ENCODE data around the gene PBX1. TPM values are rescaled to one million over a fixed set of nuclear protein-coding genes. Genes with fewer than 3 reads are reported as not detected.

PBX1 gene
- total RNA-seq, 1 experiment from 2014 or later, result 102 TPM

DNA sequence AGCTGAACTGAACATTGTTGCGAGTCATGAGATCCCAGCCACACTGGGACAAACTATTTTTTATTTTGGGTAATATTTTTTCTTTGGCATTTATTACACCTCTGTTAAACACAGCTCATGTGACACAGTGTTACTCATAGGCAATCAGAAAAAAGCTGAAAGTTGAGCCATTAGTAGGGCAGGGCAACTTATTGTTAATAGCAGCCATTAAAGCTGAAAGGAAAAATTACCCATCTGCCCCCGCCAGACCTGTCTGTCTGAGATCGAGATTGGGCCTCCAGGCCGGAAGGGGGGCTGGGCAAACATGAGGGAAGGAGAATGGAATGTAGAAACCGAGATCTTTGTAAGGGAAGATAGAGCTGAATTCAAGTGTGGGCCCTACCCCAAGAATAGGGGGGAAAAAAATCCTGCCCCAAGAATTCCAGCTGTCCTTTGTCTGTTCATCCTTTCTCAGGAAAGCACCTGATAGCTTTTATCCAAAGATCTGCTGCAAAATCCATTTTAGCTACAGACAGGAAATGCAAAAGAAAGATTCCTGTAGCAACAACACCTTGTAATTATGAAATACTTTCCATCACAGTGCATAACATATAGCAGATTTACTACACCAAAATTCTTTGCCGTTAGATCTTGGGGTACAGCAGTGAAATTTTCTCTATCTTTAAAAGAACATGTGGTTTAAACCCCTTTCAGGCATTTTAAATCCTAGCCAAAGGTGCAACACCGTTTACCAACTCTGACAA is 212.8 kb downstream of the PBX1 start:
- TF ChIP-seq OVOL2 (CRISPR knock-in tag; IDR thresholded peaks at IDR 0.05; ENCODE audit: borderline replicate concordance) (no peak), ZNF219 (CRISPR knock-in tag; IDR thresholded peaks at IDR 0.05; ENCODE audit: borderline replicate concordance) (no peak), MYBL2 (CRISPR knock-in tag; IDR thresholded peaks at IDR 0.05) (no peak), ZNF121 (CRISPR knock-in tag; IDR thresholded peaks at IDR 0.05) (no peak), ZNF671 (CRISPR knock-in tag; IDR thresholded peaks at IDR 0.05) (no peak)
- TF ChIP-seq, protein P1, sequence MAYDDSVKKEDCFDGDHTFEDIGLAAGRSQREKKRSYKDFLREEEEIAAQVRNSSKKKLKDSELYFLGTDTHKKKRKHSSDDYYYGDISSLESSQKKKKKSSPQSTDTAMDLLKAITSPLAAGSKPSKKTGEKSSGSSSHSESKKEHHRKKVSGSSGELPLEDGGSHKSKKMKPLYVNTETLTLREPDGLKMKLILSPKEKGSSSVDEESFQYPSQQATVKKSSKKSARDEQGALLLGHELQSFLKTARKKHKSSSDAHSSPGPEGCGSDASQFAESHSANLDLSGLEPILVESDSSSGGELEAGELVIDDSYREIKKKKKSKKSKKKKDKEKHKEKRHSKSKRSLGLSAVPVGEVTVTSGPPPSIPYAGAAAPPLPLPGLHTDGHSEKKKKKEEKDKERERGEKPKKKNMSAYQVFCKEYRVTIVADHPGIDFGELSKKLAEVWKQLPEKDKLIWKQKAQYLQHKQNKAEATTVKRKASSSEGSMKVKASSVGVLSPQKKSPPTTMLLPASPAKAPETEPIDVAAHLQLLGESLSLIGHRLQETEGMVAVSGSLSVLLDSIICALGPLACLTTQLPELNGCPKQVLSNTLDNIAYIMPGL (CRISPR knock-in tag; IDR thresholded peaks at IDR 0.05), result no peak
- TF ChIP-seq, protein P2, sequence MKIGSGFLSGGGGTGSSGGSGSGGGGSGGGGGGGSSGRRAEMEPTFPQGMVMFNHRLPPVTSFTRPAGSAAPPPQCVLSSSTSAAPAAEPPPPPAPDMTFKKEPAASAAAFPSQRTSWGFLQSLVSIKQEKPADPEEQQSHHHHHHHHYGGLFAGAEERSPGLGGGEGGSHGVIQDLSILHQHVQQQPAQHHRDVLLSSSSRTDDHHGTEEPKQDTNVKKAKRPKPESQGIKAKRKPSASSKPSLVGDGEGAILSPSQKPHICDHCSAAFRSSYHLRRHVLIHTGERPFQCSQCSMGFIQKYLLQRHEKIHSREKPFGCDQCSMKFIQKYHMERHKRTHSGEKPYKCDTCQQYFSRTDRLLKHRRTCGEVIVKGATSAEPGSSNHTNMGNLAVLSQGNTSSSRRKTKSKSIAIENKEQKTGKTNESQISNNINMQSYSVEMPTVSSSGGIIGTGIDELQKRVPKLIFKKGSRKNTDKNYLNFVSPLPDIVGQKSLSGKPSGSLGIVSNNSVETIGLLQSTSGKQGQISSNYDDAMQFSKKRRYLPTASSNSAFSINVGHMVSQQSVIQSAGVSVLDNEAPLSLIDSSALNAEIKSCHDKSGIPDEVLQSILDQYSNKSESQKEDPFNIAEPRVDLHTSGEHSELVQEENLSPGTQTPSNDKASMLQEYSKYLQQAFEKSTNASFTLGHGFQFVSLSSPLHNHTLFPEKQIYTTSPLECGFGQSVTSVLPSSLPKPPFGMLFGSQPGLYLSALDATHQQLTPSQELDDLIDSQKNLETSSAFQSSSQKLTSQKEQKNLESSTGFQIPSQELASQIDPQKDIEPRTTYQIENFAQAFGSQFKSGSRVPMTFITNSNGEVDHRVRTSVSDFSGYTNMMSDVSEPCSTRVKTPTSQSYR (CRISPR knock-in tag; IDR thresholded peaks at IDR 0.05), result no peak
- TF ChIP-seq, protein P3, sequence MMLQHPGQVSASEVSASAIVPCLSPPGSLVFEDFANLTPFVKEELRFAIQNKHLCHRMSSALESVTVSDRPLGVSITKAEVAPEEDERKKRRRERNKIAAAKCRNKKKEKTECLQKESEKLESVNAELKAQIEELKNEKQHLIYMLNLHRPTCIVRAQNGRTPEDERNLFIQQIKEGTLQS (CRISPR knock-in tag; conservative IDR thresholded peaks at IDR 0.05), result no peak
- TF ChIP-seq, protein P4, sequence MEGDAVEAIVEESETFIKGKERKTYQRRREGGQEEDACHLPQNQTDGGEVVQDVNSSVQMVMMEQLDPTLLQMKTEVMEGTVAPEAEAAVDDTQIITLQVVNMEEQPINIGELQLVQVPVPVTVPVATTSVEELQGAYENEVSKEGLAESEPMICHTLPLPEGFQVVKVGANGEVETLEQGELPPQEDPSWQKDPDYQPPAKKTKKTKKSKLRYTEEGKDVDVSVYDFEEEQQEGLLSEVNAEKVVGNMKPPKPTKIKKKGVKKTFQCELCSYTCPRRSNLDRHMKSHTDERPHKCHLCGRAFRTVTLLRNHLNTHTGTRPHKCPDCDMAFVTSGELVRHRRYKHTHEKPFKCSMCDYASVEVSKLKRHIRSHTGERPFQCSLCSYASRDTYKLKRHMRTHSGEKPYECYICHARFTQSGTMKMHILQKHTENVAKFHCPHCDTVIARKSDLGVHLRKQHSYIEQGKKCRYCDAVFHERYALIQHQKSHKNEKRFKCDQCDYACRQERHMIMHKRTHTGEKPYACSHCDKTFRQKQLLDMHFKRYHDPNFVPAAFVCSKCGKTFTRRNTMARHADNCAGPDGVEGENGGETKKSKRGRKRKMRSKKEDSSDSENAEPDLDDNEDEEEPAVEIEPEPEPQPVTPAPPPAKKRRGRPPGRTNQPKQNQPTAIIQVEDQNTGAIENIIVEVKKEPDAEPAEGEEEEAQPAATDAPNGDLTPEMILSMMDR (IDR thresholded peaks at IDR 0.05), result no peak
- H3K4me1 Mint-ChIP-seq, result peaks cover 67% of the 10 kb centered on the region
- H3K36me3 Mint-ChIP-seq, result peaks cover 5% of the 10 kb centered on the region
- no peaks in the 10 kb centered on the region for H3K27me3 Mint-ChIP-seq (ENCODE audit: low read depth)
- DNase-seq (ENCODE audit: low spot score) (peak; percentile 28), ATAC-seq (peak; percentile 63)
- 0 out of 2 replicates have a peak overlapping the region, but pooled peaks have one; percentile 22 for H3K4me3 Mint-ChIP-seq
- ChIA-PET POLR2A (no interaction called here), CTCF (interaction anchor here (0.9 to 1.3 kb wide), 2 partner anchors 68 to 98 kb away, joined by 3 to 7 read pairs; no protein-coding TSS in a partner anchor)
- H3K27ac Mint-ChIP-seq, result peak overlapping the region; percentile 64
- no peaks in the 10 kb centered on the region for H3K9me3 Mint-ChIP-seq

DNA sequence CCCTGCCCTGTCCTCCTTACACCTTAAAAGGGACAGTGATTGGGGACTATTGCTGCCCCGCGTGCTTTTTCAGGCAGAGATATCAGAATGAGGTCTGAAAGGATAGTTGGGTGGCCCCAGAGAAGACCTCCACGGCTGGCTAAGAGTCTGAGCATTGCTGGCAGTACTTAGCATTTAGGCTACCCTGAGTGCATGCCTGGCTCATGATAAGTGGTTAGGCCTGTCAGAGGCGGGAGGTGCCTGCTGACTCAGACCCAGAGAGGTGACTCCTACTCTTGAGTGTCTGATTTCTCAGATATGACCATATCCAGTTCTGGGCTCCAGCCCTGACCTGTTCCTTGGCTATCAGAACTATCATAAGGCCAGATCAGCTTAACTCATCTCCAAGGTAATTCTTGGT is 213.7 kb downstream of the PBX1 start:
- no peak overlapping the region for H3K4me3 Mint-ChIP-seq
- peaks cover 74% of the 10 kb centered on the region for H3K4me1 Mint-ChIP-seq
- H3K27ac Mint-ChIP-seq, result peak overlapping the region; percentile 64; the same call in 1 of the 2 replicates
- no peak for DNase-seq (ENCODE audit: low spot score)
- peaks cover 5% of the 10 kb centered on the region for H3K36me3 Mint-ChIP-seq
- ChIA-PET POLR2A (no interaction called here), CTCF (no interaction called here)
- ATAC-seq, result peak; percentile 49
- H3K9me3 Mint-ChIP-seq, result no peaks in the 10 kb centered on the region
- TF ChIP-seq ZNF425 (CRISPR knock-in tag; conservative IDR thresholded peaks at IDR 0.05) (no peak), TEAD4 (CRISPR knock-in tag; IDR thresholded peaks at IDR 0.05) (no peak), FOXK1 (CRISPR knock-in tag; IDR thresholded peaks at IDR 0.05) (no peak)
- TF ChIP-seq, protein P5, sequence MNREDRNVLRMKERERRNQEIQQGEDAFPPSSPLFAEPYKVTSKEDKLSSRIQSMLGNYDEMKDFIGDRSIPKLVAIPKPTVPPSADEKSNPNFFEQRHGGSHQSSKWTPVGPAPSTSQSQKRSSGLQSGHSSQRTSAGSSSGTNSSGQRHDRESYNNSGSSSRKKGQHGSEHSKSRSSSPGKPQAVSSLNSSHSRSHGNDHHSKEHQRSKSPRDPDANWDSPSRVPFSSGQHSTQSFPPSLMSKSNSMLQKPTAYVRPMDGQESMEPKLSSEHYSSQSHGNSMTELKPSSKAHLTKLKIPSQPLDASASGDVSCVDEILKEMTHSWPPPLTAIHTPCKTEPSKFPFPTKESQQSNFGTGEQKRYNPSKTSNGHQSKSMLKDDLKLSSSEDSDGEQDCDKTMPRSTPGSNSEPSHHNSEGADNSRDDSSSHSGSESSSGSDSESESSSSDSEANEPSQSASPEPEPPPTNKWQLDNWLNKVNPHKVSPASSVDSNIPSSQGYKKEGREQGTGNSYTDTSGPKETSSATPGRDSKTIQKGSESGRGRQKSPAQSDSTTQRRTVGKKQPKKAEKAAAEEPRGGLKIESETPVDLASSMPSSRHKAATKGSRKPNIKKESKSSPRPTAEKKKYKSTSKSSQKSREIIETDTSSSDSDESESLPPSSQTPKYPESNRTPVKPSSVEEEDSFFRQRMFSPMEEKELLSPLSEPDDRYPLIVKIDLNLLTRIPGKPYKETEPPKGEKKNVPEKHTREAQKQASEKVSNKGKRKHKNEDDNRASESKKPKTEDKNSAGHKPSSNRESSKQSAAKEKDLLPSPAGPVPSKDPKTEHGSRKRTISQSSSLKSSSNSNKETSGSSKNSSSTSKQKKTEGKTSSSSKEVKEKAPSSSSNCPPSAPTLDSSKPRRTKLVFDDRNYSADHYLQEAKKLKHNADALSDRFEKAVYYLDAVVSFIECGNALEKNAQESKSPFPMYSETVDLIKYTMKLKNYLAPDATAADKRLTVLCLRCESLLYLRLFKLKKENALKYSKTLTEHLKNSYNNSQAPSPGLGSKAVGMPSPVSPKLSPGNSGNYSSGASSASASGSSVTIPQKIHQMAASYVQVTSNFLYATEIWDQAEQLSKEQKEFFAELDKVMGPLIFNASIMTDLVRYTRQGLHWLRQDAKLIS (CRISPR knock-in tag; IDR thresholded peaks at IDR 0.05; ENCODE audit: borderline replicate concordance), result no peak
- H3K27me3 Mint-ChIP-seq (ENCODE audit: low read depth), result no peaks in the 10 kb centered on the region
